HG02571 (cell line): ENCODE data around the gene LRRIQ1.

Experiments
- ATAC-seq: cut with Tn5 transposase; IDR thresholded peaks from one replicate; pipeline ENCODE4 v1.9.1; 2021; ENCODE audit warnings: mild to moderate bottlenecking, moderate library complexity; ENCODE audit not compliant: unreplicated experiment

Gene LRRIQ1

DNA sequence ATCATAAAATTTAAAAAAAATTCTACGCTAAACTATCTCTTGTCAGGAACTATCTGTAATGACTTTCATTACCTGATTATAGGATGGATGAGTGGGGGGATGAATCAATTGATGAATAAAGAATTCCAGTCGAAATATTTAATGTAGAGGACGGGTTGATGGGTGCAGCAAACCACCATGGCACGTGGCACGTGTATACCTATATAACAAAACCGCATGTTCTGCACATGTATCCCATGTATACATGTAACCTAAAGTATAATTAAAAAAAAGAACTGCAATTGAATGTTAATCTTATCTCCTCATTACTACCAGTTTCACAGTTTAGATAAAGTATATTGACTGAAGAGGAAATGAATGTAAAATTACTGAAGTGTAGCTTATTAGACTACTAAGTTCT is 23.4 kb downstream of the LRRIQ1 start:
- no peak for ATAC-seq

- ATAC-seq, result no peak
Observed at GRCh38 chr12:85060916-85061315, 24.8 kb downstream of the LRRIQ1 start.

GRCh38 chr12:85065837-85066482 is 29.8 kb downstream of the LRRIQ1 start:
- no peak for ATAC-seq

GRCh38 chr12:85072826-85073225 is 36.7 kb downstream of the LRRIQ1 start:
- no peak for ATAC-seq

GRCh38 chr12:85076688-85077430 is 40.7 kb downstream of the LRRIQ1 start:
- ATAC-seq, result no peak

DNA sequence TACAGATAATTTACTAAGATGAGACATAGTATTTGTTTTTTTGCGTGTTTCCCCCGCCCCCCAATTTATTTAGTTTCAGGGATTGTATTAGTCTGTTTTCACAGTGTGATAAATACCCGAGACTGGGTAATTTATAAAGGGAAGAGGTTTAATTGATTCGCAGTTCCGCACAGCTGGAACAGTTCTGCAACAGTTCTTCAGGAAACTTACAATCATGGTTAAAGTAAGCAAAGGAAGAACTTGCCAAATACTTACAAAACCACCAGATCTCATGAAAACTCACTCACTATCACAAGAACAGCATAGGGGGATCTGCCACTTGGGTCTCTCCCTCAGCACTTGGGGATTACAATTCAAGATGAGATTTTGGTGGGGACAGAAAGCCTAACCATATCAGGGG is 48.9 kb downstream of the LRRIQ1 start:
- no peak for ATAC-seq

DNA sequence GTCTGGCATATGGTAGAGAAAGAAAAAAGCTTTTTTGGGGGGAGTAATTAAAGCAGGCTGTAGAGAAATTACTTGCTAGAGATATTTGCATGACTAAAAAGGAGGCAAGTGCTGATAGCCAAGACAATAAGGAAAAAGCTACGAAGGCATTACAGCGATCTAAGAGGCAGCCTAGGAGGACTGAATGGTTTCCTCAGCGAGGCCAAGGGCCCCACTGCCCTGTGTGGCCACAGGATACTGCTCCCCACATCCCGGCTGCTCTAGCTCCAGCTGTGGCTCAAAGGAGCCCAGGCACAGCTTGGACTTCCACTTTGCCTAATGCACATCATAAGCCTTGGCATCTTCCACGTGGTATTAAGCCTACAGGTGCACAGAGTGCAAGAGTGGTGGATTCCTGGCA is 53.6 kb downstream of the LRRIQ1 start:
- ATAC-seq, result no peak

- ATAC-seq, result no peak
Observed at GRCh38 chr12:85092814-85093370, 56.7 kb downstream of the LRRIQ1 start.

DNA sequence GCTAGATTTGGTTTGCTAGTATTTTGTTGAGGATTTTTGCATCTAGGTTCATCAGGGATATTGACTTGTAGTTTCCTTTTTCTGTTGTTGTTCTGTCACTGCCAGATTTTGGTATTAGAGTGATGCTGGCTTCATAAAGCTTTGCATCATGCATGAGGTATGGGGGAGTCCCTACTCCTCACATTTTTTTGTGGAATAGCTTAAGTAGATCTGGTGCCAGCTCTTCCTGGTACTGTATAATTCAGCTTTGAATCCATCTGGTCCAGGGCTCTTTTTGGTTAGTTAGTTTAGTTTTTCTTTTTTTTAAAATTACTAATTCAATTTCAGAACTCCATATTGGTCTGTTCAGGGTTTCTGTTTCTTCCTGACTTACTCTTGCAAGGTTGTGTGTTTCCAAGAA is 59.4 kb downstream of the LRRIQ1 start:
- ATAC-seq, result no peak

DNA sequence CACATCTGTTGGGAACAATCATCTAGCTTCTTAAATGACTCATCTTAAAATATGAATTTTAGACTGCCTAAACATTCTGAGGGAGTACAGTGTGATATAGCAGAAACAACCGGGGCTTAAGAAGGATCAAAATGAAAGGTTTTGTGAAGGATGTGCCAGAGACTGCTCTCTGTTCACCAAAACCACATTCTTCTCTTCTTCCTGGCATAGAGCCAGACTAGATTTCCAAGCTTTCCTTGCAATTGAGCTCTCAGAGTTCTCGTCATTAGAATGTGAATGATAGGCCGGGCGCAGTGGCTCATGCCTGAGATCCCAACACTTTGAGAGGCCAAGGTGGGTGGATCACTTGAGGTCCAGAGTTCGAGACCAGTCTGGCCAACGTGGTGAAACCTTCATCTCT is 94.5 kb downstream of the LRRIQ1 start:
- no peak for ATAC-seq

DNA sequence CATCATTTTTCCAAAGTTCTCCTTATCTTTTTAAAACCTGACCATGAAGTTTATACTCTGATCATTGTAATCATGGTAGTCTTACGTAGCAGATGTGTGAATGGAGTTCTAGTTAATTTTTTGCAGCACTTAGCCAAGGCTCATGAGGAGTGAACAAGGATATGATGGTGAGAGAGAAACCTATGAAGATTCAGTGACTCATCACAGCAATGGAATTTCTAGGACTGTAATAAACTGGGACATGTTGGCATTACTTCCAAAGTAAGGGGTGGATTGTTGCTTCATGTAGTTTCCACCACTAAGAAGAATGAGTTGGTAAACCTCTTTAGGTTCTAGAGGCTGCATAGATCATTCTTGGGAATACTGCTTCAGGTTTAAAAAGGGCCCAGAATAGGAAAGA is 102.7 kb downstream of the LRRIQ1 start:
- ATAC-seq, result no peak

GRCh38 chr12:85147331-85147730 is 111.2 kb downstream of the LRRIQ1 start:
- no peak for ATAC-seq

DNA sequence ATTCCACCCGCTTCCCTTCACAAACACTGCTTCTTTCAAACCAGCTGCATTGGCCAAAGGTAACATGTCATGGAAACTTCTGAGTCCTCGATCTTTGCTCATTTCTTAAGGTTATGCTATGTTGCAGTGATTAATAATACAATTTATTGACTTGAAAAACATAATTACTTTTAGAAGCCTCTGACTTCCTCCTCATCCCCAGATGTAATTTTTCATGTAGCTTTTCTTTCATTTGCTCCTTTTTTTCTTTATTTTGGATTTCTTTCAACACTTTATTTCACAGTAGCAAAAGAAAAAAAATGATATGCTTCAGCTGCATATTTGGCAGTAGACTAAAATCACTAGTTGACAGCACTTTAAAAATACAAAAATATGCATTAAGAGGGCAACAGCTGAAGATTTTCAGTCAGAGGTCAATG is 116.2 kb downstream of the LRRIQ1 start:
- ATAC-seq, result no peak

DNA sequence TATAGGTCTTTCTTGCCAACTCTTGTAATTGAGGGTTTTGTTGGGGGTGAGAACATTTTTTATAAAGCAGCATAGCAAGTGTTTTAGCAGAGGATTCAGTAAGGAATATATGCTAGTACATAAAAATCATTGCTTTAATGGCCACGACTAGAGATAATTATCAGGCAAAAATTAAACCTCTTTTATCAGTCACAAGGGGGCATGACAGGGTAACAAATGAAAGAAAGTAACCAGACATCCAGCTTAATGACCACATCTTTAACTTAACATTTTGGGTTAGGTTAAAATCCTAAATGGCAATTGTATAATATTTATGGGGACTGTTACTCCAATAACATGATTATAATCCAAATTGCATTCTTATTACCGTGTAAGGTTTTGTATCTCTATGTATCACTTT is 119.6 kb downstream of the LRRIQ1 start:
- no peak for ATAC-seq

DNA sequence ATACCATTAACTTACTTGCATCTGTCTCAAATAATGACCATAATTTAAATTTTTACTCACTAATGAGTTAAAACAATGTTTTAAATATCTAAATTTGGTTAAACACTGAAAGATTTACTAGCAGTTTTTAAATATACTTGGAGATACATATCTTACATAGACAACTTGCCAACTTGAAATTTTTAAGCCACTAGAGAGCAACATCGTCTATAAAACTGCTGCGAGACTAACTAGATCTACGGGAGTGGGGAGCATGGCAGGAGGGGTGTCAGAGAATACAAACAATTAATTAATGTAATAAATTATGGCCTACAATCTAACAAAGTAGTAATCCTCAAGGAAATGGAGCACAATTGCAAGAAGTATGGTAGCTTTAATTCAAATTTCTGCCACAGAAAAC is 120.4 kb downstream of the LRRIQ1 start:
- ATAC-seq, result no peak

- ATAC-seq, result no peak
Observed at GRCh38 chr12:85157035-85157603, 121.0 kb downstream of the LRRIQ1 start.

DNA sequence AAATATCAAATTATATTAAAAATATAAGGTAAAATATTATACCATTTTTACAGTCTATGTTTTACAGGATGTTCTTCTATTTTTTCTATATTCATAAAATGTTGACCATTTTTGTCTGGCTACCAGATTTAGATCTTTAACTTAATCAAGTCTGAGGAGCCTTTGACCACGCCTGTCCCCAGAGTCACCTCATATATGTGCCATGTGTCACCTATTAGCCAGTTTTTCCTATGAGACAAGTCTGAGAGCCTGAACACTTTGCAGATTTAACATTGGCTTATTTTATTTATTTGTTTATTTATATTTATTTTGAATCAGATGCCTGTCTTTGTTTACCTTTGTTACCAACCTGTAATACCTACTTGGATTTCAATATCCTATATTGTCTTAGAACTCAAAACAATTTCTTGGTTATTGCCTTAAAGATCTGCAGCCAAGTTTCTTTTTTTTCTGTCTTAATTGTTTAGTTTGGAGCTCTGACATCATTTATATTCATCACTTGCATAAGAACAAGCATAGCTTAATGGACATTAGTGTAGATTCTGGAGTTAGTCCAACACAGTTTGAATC is 127.7 kb downstream of the LRRIQ1 start:
- no peak for ATAC-seq

DNA sequence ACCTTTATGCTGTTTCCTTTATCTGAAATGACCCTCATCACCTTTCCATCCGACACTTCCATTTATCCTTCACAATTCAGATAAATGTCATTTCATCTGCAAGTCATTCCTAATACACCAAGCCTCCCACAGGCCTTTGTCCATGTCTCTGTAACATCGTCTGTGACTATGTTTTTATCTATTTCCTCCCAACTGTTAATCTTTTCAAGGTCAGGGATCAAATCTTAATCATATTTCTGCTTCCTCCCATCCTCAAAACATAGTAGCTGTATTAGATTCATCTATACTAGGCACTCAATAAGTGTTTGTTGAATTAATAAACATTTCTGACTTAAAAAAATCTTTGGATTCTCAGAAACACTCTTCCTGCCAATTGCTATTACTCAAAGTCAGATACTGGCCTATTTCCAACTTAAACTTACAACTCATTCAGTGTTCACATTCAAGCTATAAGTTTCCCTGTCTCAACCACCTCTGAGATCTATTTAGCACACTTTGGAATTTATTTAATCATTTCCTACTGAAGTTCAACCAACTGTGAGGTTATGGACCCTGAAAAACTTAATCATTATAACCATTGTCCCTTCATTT is 143.6 kb downstream of the LRRIQ1 start:
- no peak for ATAC-seq

GRCh38 chr12:85182699-85183098 is 146.5 kb downstream of the LRRIQ1 start:
- no peak for ATAC-seq

DNA sequence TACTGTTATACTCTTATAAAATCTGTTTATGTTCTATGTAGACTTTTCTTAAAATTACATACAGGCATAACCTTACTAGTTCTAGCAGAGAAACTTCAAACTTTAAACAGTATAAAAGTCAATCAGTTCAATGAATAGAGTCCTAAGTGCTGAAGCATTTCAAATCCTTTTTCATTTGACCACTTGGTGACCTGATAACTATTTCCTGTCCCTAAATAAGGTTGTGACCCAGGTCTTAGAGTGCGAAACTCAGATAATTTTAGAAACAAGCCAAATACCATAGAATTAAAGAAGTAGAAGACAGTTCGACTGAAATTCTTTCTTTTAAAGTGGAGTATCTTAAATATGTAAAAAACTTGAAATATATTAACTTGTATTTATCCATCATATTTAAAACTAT is 147.7 kb downstream of the LRRIQ1 start:
- ATAC-seq, result no peak

DNA sequence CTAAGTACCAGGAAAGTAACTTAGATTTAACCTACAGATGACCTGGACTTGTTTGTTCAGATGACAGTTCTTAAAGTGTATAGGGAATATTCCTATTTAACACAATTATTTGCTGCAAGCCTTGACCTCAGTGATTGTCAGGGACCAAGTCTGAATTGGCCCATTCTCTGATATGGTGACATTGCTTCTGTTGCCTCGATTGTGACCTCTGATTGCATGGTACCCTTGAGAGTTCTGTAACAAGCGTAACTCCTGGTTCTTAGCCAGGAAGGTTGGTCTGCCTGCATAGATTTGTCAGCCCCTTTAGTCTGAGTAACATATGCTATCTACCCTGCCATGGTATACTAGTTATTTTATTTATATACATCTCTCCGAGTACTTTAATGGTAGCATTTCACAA is 150.1 kb downstream of the LRRIQ1 start:
- no peak for ATAC-seq
